ENCODE data around the gene PRR13. TPM values are rescaled to one million over a fixed set of nuclear protein-coding genes. Genes with fewer than 3 reads are reported as not detected.

Gene PRR13
- total RNA-seq, 2 experiments from 2014 or later: 221 to 247 TPM

- Mint-ChIP-seq H3K27me3 (no peaks in the 10 kb centered on the region), H3K4me3 (no peak overlapping the region), H3K36me3 (peaks cover 4% of the 10 kb centered on the region), H3K9me3 (no peaks in the 10 kb centered on the region), H3K4me1 (peaks cover 29% of the 10 kb centered on the region), H3K27ac (no peak overlapping the region)
- no peak for DNase-seq
Observed at GRCh38 chr12:53489242-53489864, 47.8 kb downstream of the PRR13 start.

GRCh38 chr12:53492188-53492587 is 50.7 kb downstream of the PRR13 start:
- Mint-ChIP-seq H3K36me3 (peaks cover 2% of the 10 kb centered on the region), H3K27ac (peak overlapping the region; percentile 73), H3K4me3 (peak overlapping the region; percentile 62), H3K9me3 (no peaks in the 10 kb centered on the region), H3K4me1 (peaks cover 21% of the 10 kb centered on the region), H3K27me3 (no peaks in the 10 kb centered on the region)
- no peak for DNase-seq

DNA sequence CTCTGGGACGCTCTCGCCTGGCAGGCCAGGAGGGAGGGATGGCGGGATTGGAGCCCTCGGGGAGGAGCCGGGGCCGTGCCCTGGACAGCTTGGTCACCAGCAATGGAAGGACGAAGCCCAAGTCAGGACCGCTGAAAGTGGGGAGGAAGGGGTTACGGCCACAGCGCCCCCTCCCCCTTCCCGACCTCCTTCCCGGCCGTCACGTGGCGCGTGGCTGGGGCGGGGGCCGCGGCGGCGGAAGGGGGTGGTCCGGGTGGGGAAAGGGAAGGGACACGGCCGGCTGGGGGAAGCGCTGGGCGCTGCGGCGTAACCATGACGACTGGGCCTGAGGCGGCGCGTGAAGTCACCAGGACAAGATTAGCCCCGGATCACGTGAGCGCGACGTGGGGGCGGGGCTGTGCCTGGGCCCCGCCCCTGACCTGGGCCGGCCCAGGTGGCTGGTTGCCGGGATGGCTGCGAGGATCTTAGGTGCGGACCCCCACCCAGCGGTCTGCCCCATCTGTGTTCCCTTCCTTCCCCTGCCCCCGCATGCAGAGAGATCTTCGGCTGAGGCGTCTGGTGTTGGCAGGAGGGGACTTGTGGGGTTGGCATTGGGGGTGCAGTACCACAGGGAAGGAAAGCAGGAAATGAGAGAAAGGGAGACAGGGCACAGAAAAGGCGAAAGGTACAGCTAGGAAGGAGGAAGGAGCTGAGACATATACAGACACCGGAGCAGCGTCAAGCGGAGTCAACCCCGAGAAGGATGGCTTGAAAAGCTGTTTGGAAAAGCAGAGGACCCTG is 51.5 kb downstream of the PRR13 start:
- Mint-ChIP-seq H3K4me1 (peaks cover 22% of the 10 kb centered on the region), H3K9me3 (no peaks in the 10 kb centered on the region), H3K4me3 (peak overlapping the region; percentile 87), H3K36me3 (no peaks in the 10 kb centered on the region), H3K27me3 (no peaks in the 10 kb centered on the region), H3K27ac (peak overlapping the region; percentile 84)
- peak; percentile 90 for DNase-seq

DNA sequence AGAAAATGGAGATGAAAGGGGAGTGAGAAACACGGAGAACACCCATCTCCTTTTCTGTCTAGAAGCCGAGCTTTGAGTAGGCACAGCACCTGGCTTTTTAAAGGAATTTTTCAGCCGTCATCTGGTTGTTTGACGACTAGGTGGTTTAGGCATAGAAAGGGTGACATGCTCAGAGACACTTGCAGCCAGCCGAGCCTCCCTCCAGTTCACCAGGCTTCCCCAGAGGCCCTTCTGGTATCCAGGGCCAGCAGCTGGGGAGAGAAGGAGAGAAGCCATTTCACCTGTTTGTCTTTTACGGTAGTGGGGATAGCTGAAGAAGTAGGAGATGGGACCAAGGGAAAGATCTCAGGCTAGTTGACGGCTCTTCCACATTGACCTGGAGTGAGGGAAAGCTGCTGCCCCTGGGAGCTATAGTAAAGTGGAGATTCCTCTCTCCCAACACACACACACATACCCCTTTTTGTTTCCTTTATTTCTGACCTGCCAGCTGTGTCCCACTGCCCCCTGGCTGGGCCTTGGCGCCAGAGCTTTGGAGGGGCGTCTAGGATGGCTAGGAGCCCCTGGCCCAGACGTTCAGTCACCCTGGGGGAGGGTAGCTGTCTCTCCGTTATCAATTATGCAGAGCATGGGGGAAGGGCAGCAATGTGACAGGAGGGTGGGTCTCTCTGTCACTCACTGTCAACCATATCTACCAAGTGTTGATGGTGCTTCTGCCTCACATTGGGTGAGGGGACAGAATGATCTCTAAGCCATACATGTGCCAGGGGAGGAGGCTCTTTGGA is 52.3 kb downstream of the PRR13 start:
- Mint-ChIP-seq H3K27ac (peak overlapping the region; percentile 84), H3K36me3 (no peaks in the 10 kb centered on the region), H3K4me3 (peak overlapping the region; percentile 87), H3K4me1 (peaks cover 29% of the 10 kb centered on the region), H3K9me3 (no peaks in the 10 kb centered on the region), H3K27me3 (no peaks in the 10 kb centered on the region)
- no peak for DNase-seq

Other genes with a start within 250 kb of the PRR13 start
- gene ITGB7, start 234.5 kb upstream of the PRR13 start, total RNA-seq: 100 to 1,000 TPM; 102 to 105 TPM
- 10 to 100 TPM; 22.7 to 26.0 TPM for gene RARG, start 209.5 kb upstream of the PRR13 start, total RNA-seq
- gene ESPL1, start 173.4 kb upstream of the PRR13 start, total RNA-seq: 10 to 100 TPM; 66.3 to 67.7 TPM
- 100 to 1,000 TPM; 309 to 321 TPM for gene PFDN5, start 146.2 kb upstream of the PRR13 start, total RNA-seq
- gene MYG1, start 142.0 kb upstream of the PRR13 start, total RNA-seq: 10 to 100 TPM; 73.4 to 79.7 TPM
- 10 to 100 TPM; 79.9 to 86.4 TPM for gene AAAS, start 120.1 kb upstream of the PRR13 start, total RNA-seq
- not detected for gene SP7, start 105.4 kb upstream of the PRR13 start, total RNA-seq
- gene SP1, start 61.6 kb upstream of the PRR13 start, total RNA-seq: 10 to 100 TPM; 65.8 to 68.1 TPM
- gene AMHR2, start 17.9 kb upstream of the PRR13 start, total RNA-seq: not detected
- 1,000 to 10,000 TPM; 1,052 to 1,089 TPM for gene PCBP2, start 10.4 kb downstream of the PRR13 start, total RNA-seq
- gene MAP3K12, start 57.7 kb downstream of the PRR13 start, total RNA-seq: 1 to 10 TPM; 8.4 to 8.7 TPM
- 10 to 100 TPM; 41.0 to 47.3 TPM for gene TARBP2, start 59.5 kb downstream of the PRR13 start, total RNA-seq
- not detected for gene NPFF, start 65.8 kb downstream of the PRR13 start, total RNA-seq
- 10 to 100 TPM; 22.8 to 23.6 TPM for gene ATF7, start 184.6 kb downstream of the PRR13 start, total RNA-seq
- 100 to 1,000 TPM; 274 to 286 TPM for gene ATP5MC2, start 234.3 kb downstream of the PRR13 start, total RNA-seq